ENCODE results near the gene GBE1.

GRCh38 chr3:81513591-81513990 lies 247.9 kb downstream of the GBE1 start:
- TF ChIP-seq, protein P1, sequence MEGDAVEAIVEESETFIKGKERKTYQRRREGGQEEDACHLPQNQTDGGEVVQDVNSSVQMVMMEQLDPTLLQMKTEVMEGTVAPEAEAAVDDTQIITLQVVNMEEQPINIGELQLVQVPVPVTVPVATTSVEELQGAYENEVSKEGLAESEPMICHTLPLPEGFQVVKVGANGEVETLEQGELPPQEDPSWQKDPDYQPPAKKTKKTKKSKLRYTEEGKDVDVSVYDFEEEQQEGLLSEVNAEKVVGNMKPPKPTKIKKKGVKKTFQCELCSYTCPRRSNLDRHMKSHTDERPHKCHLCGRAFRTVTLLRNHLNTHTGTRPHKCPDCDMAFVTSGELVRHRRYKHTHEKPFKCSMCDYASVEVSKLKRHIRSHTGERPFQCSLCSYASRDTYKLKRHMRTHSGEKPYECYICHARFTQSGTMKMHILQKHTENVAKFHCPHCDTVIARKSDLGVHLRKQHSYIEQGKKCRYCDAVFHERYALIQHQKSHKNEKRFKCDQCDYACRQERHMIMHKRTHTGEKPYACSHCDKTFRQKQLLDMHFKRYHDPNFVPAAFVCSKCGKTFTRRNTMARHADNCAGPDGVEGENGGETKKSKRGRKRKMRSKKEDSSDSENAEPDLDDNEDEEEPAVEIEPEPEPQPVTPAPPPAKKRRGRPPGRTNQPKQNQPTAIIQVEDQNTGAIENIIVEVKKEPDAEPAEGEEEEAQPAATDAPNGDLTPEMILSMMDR (IDR thresholded peaks at IDR 0.05; ENCODE audit: low read depth, low read length) = no peak
- TF ChIP-seq EZH2phosphoT487 (IDR thresholded peaks at IDR 0.05; ENCODE audit: low read depth) = no peak
